ENCODE data around the gene SPATA6.
"Not testable (repeated sequence)": the region's sequence is repeated elsewhere in the genome, so short reads cannot be mapped to it uniquely, and the experiment has no call there.

The SPATA6 gene

GRCh38 chr1:48284696-48285420 lies 187.1 kb downstream of the SPATA6 start:
- DNase-seq; intact Hi-C loops (cut with DNase I): not testable (repeated sequence)

GRCh38 chr1:48282329-48282728 lies 189.7 kb downstream of the SPATA6 start:
- DNase-seq; intact Hi-C loops (cut with DNase I): not testable (repeated sequence)

- DNase-seq; intact Hi-C loops (cut with DNase I): not testable (repeated sequence)
These were observed 194.6 kb downstream of the SPATA6 start for GRCh38 chr1:48277437-48277836.

- DNase-seq: no peak
- intact Hi-C loops (cut with DNase I): no loop called here
These were observed 205.4 kb downstream of the SPATA6 start for GRCh38 chr1:48266576-48266975.

GRCh38 chr1:48263041-48263440 lies 209.0 kb downstream of the SPATA6 start:
- no peak for DNase-seq
- intact Hi-C loops (cut with DNase I): no loop called here

- intact Hi-C loops (cut with DNase I): no loop called here
- DNase-seq: no peak
These were observed 210.1 kb downstream of the SPATA6 start for GRCh38 chr1:48261881-48262400.

GRCh38 chr1:48258106-48258505 lies 213.9 kb downstream of the SPATA6 start:
- no peak for DNase-seq
- intact Hi-C loops (cut with DNase I): no loop called here

- intact Hi-C loops (cut with DNase I): no loop called here
- DNase-seq: no peak
These were observed 217.8 kb downstream of the SPATA6 start for GRCh38 chr1:48254254-48254653.

- intact Hi-C loops (cut with DNase I): no loop called here
- no peak for DNase-seq
These were observed 220.2 kb downstream of the SPATA6 start for GRCh38 chr1:48251821-48252220.

- no peak for DNase-seq
- intact Hi-C loops (cut with DNase I): no loop called here
These were observed 220.7 kb downstream of the SPATA6 start for GRCh38 chr1:48251323-48251722.

GRCh38 chr1:48250572-48250971 lies 221.4 kb downstream of the SPATA6 start:
- DNase-seq: no peak
- intact Hi-C loops (cut with DNase I): no loop called here

GRCh38 chr1:48249868-48250267 lies 222.1 kb downstream of the SPATA6 start:
- intact Hi-C loops (cut with DNase I): no loop called here
- DNase-seq: no peak

- no peak for DNase-seq
- intact Hi-C loops (cut with DNase I): no loop called here
These were observed 223.6 kb downstream of the SPATA6 start for GRCh38 chr1:48248356-48248755.

- intact Hi-C loops (cut with DNase I): no loop called here
- DNase-seq: peak in 33 of 42 donors; percentile 15 to 71 (median 44)
These were observed 225.3 kb downstream of the SPATA6 start for GRCh38 chr1:48246727-48247126.
